Loucy (cell line): ENCODE measurements around the gene EPB41L2.

Experiments
- H2AFZ ChIP-seq: fragments of 200-600 bp; sonication (generic); 2 replicates; pipeline ENCODE4 v1.6.0; 2016; ENCODE audit warnings: antibody characterized with exemption, mild to moderate bottlenecking, low read length, moderate library complexity
- H3F3A ChIP-seq: fragments of 200-600 bp; 2 replicates; pipeline ENCODE4 v1.6.0; 2016; ENCODE audit warnings: antibody characterized with exemption, low read depth, mild to moderate bottlenecking
- H3K27me3 ChIP-seq: fragments of 200-600 bp; sonication (generic); 2 replicates; pipeline ENCODE4 v1.6.1; 2014; ENCODE audit warnings: low read length, mild to moderate bottlenecking; ENCODE audit not compliant: insufficient read depth, poor library complexity, severe bottlenecking
- H3K36me3 ChIP-seq: fragments of 200-600 bp; sonication (generic); 2 replicates; pipeline ENCODE4 v1.6.1; 2016; ENCODE audit warnings: low read length; ENCODE audit not compliant: insufficient read depth
- H3K4me1 ChIP-seq: fragments of 200-600 bp; sonication (generic); 2 replicates; pipeline ENCODE4 v1.5.1; 2014; ENCODE audit warnings: low read length, mild to moderate bottlenecking; ENCODE audit not compliant: insufficient read depth, poor library complexity, severe bottlenecking
- H3K4me2 ChIP-seq: fragments of 200-600 bp; sonication (generic); 2 replicates; pipeline ENCODE4 v1.6.0; 2014; ENCODE audit warnings: antibody characterized with exemption, low read length, low read depth, mild to moderate bottlenecking; ENCODE audit not compliant: poor library complexity, severe bottlenecking
- H3K4me3 ChIP-seq: fragments of 200-600 bp; sonication (generic); 2 replicates; pipeline ENCODE4 v1.5.1; 2014; ENCODE audit warnings: low read length, mild to moderate bottlenecking, mixed read lengths; ENCODE audit not compliant: poor library complexity, severe bottlenecking
- H3K79me2 ChIP-seq: fragments of 200-600 bp; sonication (generic); 2 replicates; pipeline ENCODE4 v1.6.1; 2014; ENCODE audit warnings: low read length; ENCODE audit not compliant: insufficient read depth
- H3K9ac ChIP-seq: fragments of 200-600 bp; sonication (generic); 2 replicates; pipeline ENCODE4 v1.6.0; 2014; ENCODE audit warnings: mild to moderate bottlenecking, low read depth, low read length, moderate library complexity; ENCODE audit not compliant: poor library complexity, severe bottlenecking
- H3K9me2 ChIP-seq: fragments of 200-600 bp; sonication (generic); replicated peaks from 2 replicates; pipeline ENCODE4 v1.6.1; 2016; ENCODE audit warnings: low read depth, low read length, mixed read lengths
- H3K9me3 ChIP-seq: fragments of 200-600 bp; sonication (generic); 2 replicates; pipeline ENCODE4 v1.6.1; 2014; ENCODE audit warnings: mild to moderate bottlenecking, antibody characterized with exemption, low read length, low read depth; ENCODE audit not compliant: insufficient read depth
- H4K20me1 ChIP-seq: fragments of 200-600 bp; sonication (generic); 2 replicates; pipeline ENCODE4 v1.6.0; 2014; ENCODE audit warnings: antibody characterized with exemption, low read length, mild to moderate bottlenecking; ENCODE audit not compliant: insufficient read depth, poor library complexity, severe bottlenecking
- CTCF ChIP-seq: fragments of 200-600 bp; sonication (generic); conservative IDR thresholded peaks from 2 replicates; pipeline ENCODE4 v1.5.1; 2014; ENCODE audit warnings: mild to moderate bottlenecking, antibody characterized with exemption, low read length
- EZH2phosphoT487 ChIP-seq: fragments of 200-600 bp; IDR thresholded peaks from 2 replicates; pipeline ENCODE4 v1.6.1; 2018; ENCODE audit warnings: antibody characterized with exemption, mild to moderate bottlenecking, moderate library complexity, borderline replicate concordance

Gene EPB41L2

GRCh38 chr6:130826442-130827246, 236.4 kb downstream of the EPB41L2 start:
- H3K36me3 ChIP-seq, result no peaks in the 10 kb centered on the region
- no peak for TF ChIP-seq CTCF
- no peak for TF ChIP-seq EZH2phosphoT487

GRCh38 chr6:130825772-130826441, 237.1 kb downstream of the EPB41L2 start:
- Histone ChIP-seq H3K9me3 (no peaks in the 10 kb centered on the region), H2AFZ (no peak overlapping the region), H4K20me1 (no peaks in the 10 kb centered on the region), H3K4me1 (no peaks in the 10 kb centered on the region), H3K9ac (no peak overlapping the region), H3K79me2 (no peaks in the 10 kb centered on the region), H3K9me2 (no peaks in the 10 kb centered on the region), H3K36me3 (no peaks in the 10 kb centered on the region), H3K4me3 (no peak overlapping the region), H3K27me3 (no peaks in the 10 kb centered on the region), H3K4me2 (no peak overlapping the region), H3F3A (no peaks in the 10 kb centered on the region)
- TF ChIP-seq EZH2phosphoT487 (no peak), CTCF (0 out of 2 replicates have a peak, but pooled peaks have one; percentile 16)

More at GRCh38 chr6:130826442-130827246, 236.4 kb downstream of the EPB41L2 start:
- H3K4me1 ChIP-seq, result no peaks in the 10 kb centered on the region
- no peaks in the 10 kb centered on the region for H3K9me3 ChIP-seq
- H3F3A ChIP-seq, result no peaks in the 10 kb centered on the region
- no peak overlapping the region for H2AFZ ChIP-seq
- H3K9me2 ChIP-seq, result no peaks in the 10 kb centered on the region
- no peaks in the 10 kb centered on the region for H3K79me2 ChIP-seq
- no peaks in the 10 kb centered on the region for H4K20me1 ChIP-seq
- H3K27me3 ChIP-seq, result no peaks in the 10 kb centered on the region
- H3K9ac ChIP-seq, result no peak overlapping the region
- H3K4me2 ChIP-seq, result no peak overlapping the region
- no peak overlapping the region for H3K4me3 ChIP-seq

GRCh38 chr6:130824978-130825694, 237.9 kb downstream of the EPB41L2 start:
- H3K9ac ChIP-seq, result no peak overlapping the region
- no peaks in the 10 kb centered on the region for H3K9me3 ChIP-seq
- no peak overlapping the region for H3K4me2 ChIP-seq
- no peaks in the 10 kb centered on the region for H3F3A ChIP-seq
- no peak overlapping the region for H3K4me3 ChIP-seq
- no peak for TF ChIP-seq CTCF
- no peak for TF ChIP-seq EZH2phosphoT487
- H3K4me1 ChIP-seq, result no peaks in the 10 kb centered on the region
- no peaks in the 10 kb centered on the region for H3K36me3 ChIP-seq
- no peak overlapping the region for H2AFZ ChIP-seq
- H3K79me2 ChIP-seq, result no peaks in the 10 kb centered on the region
- no peaks in the 10 kb centered on the region for H3K27me3 ChIP-seq
- H3K9me2 ChIP-seq, result no peaks in the 10 kb centered on the region
- H4K20me1 ChIP-seq, result no peaks in the 10 kb centered on the region
